Glomerular visceral epithelial cell (primary cell): ENCODE results near the gene RBM4.
A peak's percentile ranks its signal among the peaks of the same experiment; 100 is the strongest.
"Not testable (repeated sequence)": the region's sequence is repeated elsewhere in the genome, so short reads cannot be mapped to it uniquely, and the experiment has no call there.

Source experiments
- DNase-seq: peaks from one replicate; pipeline ENCODE4 v3.0.0-alpha.2; 2016; ENCODE audit errors: extremely low spot score

RBM4 gene

GRCh38 chr11:66638177-66639065, at the start of gene RBM4:
Gene RBM4, plus strand, starts transcription at chr11:66638703. Its CDS starts 1,009 bp downstream, at chr11:66639712.
- DNase-seq: peak; percentile 100

- not testable (repeated sequence) for DNase-seq
Measured at GRCh38 chr11:66589315-66589714, 49.2 kb upstream of the RBM4 start.

- DNase-seq: no peak
Measured at GRCh38 chr11:66589996-66590675, 48.4 kb upstream of the RBM4 start.

- DNase-seq: no peak
Measured at GRCh38 chr11:66591175-66591574, 47.3 kb upstream of the RBM4 start.

GRCh38 chr11:66592457-66593302, 45.8 kb upstream of the RBM4 start, which contains the start of the genes CCDC87 and CCS:
Gene CCDC87, minus strand, starts transcription at chr11:66593063. Its CDS starts 48 bp downstream, at chr11:66593015.
Gene CCS, plus strand, starts transcription at chr11:66593185. Its CDS starts 77 bp downstream, at chr11:66593262.
- DNase-seq: peak; percentile 95

- no peak for DNase-seq
Measured at GRCh38 chr11:66593303-66593635, 45.2 kb upstream of the RBM4 start.

- DNase-seq: no peak
Measured at GRCh38 chr11:66593650-66594049, 44.9 kb upstream of the RBM4 start.

GRCh38 chr11:66595245-66595904, 43.1 kb upstream of the RBM4 start:
- no peak for DNase-seq

GRCh38 chr11:66598993-66599392, 39.5 kb upstream of the RBM4 start:
- DNase-seq: no peak

- DNase-seq: no peak
Measured at GRCh38 chr11:66600219-66600618, 38.3 kb upstream of the RBM4 start.

- no peak for DNase-seq
Measured at GRCh38 chr11:66600631-66601233, 37.8 kb upstream of the RBM4 start.

GRCh38 chr11:66603072-66603471, 35.4 kb upstream of the RBM4 start:
- no peak for DNase-seq

- DNase-seq: no peak
Measured at GRCh38 chr11:66604155-66604554, 34.3 kb upstream of the RBM4 start.

- not testable (repeated sequence) for DNase-seq
Measured at GRCh38 chr11:66606608-66607007, 31.9 kb upstream of the RBM4 start.

GRCh38 chr11:66607126-66607834, 31.2 kb upstream of the RBM4 start:
- DNase-seq: peak; percentile 70

- DNase-seq: no peak
Measured at GRCh38 chr11:66609721-66610617, 28.5 kb upstream of the RBM4 start.

- no peak for DNase-seq
Measured at GRCh38 chr11:66612458-66612857, 26.0 kb upstream of the RBM4 start.

- no peak for DNase-seq
Measured at GRCh38 chr11:66614073-66614472, 24.4 kb upstream of the RBM4 start.
